ENCODE measurements around the gene COL4A2. TPM values are rescaled to one million over a fixed set of nuclear protein-coding genes. Genes with fewer than 3 reads are reported as not detected.

The COL4A2 gene
- total RNA-seq, 4 donors from 2014 or later: 97.6 to 193 (median 131) TPM

DNA sequence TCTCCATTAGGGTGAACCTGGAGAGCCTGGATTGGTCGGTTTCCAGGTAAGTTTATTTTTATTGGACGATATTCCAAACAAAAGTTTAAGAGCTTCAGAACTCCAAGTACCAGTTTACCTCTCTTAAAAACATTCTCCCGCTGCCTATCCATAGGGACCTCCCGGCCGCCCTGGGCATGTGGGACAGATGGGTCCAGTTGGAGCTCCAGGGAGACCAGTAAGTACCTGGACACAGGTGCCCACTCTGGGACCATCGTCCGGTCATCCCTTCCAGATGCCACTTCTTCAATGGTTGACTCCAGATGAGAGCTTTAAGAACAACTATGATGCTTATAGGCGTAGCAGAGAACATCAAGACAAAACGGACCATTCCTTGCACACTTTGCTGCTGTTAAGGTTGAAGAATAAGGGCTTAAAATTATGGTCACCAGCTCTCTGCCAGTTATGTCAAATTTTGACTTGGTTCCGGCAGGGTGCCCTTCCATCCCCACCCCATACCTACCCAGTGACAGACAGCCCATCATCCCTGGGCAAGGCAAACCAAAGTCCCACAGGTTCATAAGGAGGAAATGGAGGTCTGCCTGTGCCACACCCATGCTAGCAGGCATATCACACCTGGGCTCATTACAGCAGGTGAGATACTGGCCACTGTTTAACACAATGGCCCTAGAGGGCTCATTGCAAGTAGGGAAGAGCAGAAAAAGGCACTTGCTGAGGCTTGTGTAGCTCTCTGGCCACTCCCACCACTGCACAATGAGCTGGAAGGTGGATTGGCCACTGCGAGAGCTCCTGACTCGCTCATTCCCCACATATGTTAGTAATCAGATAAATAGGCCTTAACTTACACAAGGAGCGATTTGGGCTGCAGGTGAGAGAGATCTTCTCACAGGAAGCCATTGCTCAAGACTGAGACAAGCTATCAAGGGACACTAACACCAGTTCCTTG lies 123.6 kb downstream of the COL4A2 start:
- WGBS, 2 donors: 93 to 97% methylated on average over 13 of the region's 13 CpGs
- TF ChIP-seq, protein P1, sequence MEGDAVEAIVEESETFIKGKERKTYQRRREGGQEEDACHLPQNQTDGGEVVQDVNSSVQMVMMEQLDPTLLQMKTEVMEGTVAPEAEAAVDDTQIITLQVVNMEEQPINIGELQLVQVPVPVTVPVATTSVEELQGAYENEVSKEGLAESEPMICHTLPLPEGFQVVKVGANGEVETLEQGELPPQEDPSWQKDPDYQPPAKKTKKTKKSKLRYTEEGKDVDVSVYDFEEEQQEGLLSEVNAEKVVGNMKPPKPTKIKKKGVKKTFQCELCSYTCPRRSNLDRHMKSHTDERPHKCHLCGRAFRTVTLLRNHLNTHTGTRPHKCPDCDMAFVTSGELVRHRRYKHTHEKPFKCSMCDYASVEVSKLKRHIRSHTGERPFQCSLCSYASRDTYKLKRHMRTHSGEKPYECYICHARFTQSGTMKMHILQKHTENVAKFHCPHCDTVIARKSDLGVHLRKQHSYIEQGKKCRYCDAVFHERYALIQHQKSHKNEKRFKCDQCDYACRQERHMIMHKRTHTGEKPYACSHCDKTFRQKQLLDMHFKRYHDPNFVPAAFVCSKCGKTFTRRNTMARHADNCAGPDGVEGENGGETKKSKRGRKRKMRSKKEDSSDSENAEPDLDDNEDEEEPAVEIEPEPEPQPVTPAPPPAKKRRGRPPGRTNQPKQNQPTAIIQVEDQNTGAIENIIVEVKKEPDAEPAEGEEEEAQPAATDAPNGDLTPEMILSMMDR (IDR thresholded peaks at IDR 0.05): no peak
- no peak for TF ChIP-seq POLR2A (IDR thresholded peaks at IDR 0.05)
- Histone ChIP-seq H3K36me3 (peaks cover 12 to 27% of the 10 kb centered on the region in 2 donors), H3K27me3 (no peaks in the 10 kb centered on the region), H3K4me1 (peaks cover 0 to 14% of the 10 kb centered on the region in 2 donors), H3K9me3 (no peaks in the 10 kb centered on the region), H3K4me3 (replicated peaks in 1 of 3) (no peak overlapping the region), H3K27ac (no peak overlapping the region)
- no peak for DNase-seq
- intact Hi-C loops (cut with DNase I): no loop called here

DNA sequence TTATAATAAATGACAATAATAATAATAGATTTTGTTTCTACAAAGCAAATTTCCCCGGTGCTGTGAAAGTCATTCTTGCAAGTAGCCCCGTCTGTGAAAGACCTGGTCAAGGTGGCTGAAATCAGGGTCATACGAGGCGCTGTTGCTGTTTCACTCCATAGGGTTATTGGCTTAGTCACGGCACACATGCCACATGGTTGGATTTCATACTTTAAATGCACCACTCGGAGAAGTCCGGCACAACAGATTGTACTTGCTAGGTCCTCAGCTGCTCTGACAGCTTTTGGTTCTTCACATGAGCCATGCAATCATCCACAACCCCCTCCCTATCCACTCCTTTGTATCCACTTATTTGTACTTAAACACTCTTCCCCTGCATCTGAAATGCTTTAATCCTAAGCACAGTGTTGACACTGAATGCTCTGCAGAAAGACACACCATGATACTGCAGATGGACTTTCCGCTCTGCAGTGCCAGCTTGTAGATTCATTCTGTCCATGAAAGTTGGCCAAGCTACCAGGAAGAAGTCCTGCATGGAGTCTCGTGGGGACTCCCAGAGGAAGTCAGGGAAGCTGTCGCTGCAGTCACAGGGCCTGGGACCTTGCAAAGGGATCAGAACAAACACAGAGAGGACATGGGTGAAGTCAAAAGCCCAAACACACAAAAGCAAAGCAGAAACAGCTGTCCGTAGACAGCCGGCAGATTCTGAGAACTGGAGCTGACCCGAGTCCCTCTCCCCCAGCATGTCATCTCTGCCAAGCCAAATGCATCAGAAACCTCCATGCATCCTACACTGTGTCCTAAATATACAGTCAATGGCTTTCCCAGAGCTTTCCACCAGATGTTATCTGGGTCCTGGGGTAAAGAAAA lies 124.6 kb downstream of the COL4A2 start:
- H3K4me3 ChIP-seq (replicated peaks in 1 of 3): no peak overlapping the region
- no peaks in the 10 kb centered on the region for H3K27me3 ChIP-seq
- no peak for TF ChIP-seq POLR2A (IDR thresholded peaks at IDR 0.05)
- TF ChIP-seq, protein P1 (IDR thresholded peaks at IDR 0.05): no peak
- intact Hi-C loops (cut with DNase I): no loop called here
- no peaks in the 10 kb centered on the region for H3K9me3 ChIP-seq
- peaks cover 14 to 27% of the 10 kb centered on the region in 2 donors for H3K36me3 ChIP-seq
- no peak overlapping the region for H3K27ac ChIP-seq
- 85 to 86% methylated on average over 13 of the region's 13 CpGs for WGBS, 2 donors
- DNase-seq: no peak
- H3K4me1 ChIP-seq: peaks cover 0 to 8% of the 10 kb centered on the region in 2 donors

DNA sequence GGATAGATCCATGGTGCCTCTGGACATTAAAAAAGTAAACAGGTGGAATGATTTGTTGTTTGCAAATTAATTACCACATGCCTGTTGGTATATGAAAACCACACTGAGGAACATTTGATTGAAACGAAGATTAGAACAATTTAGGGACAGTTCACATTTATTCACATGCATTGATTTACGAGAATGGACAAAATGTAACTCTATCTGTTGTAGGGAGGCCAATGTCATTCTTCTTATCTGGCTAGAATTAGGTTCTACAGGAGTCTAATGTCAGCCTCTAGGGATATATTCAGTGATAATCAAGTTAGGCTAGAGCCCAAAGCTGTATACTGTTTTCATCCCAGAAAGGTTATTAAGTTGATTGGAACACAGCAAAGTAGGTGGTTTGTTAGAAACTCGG lies 125.4 kb downstream of the COL4A2 start:
- Histone ChIP-seq H3K27ac (peak overlapping the region in 1 of 3 donors; percentile 19), H3K4me1 (peaks cover 0 to 8% of the 10 kb centered on the region in 2 donors), H3K27me3 (no peaks in the 10 kb centered on the region), H3K4me3 (replicated peaks in 1 of 3) (no peak overlapping the region), H3K36me3 (peaks cover 19 to 36% of the 10 kb centered on the region in 2 donors), H3K9me3 (no peaks in the 10 kb centered on the region)
- 70 to 81% methylated on average over 3 of the region's 3 CpGs for WGBS, 2 donors
- TF ChIP-seq POLR2A (IDR thresholded peaks at IDR 0.05): no peak
- TF ChIP-seq, protein P1 (IDR thresholded peaks at IDR 0.05): no peak
- no peak for DNase-seq
- intact Hi-C loops (cut with DNase I): no loop called here

DNA sequence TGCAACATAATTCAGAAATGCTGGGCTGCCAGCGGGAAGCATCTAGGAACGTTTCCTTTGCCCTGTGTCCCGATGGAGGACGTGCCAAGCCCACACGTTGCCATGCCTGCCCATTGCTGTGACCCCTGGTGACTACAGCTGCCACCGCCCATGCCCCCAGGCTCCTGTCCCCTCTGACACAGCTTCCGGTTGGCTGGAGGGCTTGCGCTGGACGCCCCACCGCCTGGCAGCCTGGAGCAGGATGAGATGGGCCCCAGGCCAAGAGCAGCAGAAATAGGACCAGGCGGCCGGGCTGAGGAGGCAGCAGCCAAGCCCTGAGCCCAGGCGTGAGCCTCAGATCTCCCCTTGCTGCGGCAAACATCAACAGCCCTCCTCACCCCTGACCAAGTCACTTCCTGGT lies 125.9 kb downstream of the COL4A2 start:
- Histone ChIP-seq H3K4me1 (peaks cover 0 to 8% of the 10 kb centered on the region in 2 donors), H3K4me3 (replicated peaks in 1 of 3) (no peak overlapping the region), H3K27ac (peak overlapping the region in 1 of 3 donors; percentile 19), H3K36me3 (peaks cover 19 to 39% of the 10 kb centered on the region in 2 donors), H3K27me3 (no peaks in the 10 kb centered on the region), H3K9me3 (no peaks in the 10 kb centered on the region)
- DNase-seq: no peak
- intact Hi-C loops (cut with DNase I): no loop called here
- TF ChIP-seq, protein P1 (IDR thresholded peaks at IDR 0.05): no peak
- no peak for TF ChIP-seq POLR2A (IDR thresholded peaks at IDR 0.05)
- 60 to 66% methylated on average over 7 to 14 of the region's 14 CpGs for WGBS, 2 donors
